ENCODE measurements around the gene TRPM3.
A peak's percentile ranks its signal among the peaks of the same experiment; 100 is the strongest.

TRPM3 gene

GRCh38 chr9:70499621-70500020 lies 621.8 kb downstream of the TRPM3 start:
- no peak for DNase-seq

- no peak for DNase-seq
Observed at GRCh38 chr9:70498866-70499265, 622.6 kb downstream of the TRPM3 start.

DNA sequence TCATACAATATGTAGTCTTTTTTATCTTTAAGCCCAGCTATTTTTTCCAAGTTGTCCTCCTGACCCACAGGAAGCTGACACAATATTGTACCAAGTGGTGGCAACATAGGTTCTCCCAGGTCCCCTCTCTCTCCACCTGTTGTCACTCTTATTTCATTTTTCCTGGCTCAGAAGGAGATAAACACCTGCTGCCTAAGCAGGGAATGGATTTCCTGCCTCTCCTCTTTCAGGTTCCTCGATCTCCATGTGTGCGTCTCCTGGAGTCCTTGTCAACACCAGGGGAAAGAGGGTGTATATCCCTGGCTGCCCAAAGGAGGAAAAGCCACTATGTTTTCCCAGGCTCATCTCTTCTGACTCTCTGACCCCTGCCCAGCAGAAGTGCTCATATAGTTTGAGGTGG lies 625.2 kb downstream of the TRPM3 start:
- no peak for DNase-seq

GRCh38 chr9:70495514-70495913 lies 625.9 kb downstream of the TRPM3 start:
- DNase-seq: no peak

DNA sequence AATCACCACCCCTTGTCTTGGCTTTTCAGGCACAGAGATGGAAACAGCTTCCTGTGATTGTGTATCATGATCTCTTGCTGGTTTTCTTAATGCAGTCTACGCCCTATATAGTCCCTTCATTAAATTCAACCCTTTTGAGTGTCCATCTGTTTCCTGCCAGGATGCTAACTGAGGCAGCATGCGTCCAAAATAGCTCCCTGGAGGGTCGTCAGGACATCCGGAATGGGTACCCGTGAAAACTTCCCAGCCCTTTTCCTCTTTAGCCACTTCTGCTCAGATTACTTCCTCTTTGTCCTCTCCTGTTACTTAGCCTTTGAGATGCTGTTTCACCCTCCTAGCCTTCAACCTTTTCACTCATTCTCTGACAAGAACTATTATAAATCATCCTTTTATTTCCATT lies 627.2 kb downstream of the TRPM3 start:
- DNase-seq: no peak

- DNase-seq: no peak
Observed at GRCh38 chr9:70493029-70493428, 628.4 kb downstream of the TRPM3 start.

GRCh38 chr9:70492319-70492777 lies 629.1 kb downstream of the TRPM3 start:
- no peak for DNase-seq

DNA sequence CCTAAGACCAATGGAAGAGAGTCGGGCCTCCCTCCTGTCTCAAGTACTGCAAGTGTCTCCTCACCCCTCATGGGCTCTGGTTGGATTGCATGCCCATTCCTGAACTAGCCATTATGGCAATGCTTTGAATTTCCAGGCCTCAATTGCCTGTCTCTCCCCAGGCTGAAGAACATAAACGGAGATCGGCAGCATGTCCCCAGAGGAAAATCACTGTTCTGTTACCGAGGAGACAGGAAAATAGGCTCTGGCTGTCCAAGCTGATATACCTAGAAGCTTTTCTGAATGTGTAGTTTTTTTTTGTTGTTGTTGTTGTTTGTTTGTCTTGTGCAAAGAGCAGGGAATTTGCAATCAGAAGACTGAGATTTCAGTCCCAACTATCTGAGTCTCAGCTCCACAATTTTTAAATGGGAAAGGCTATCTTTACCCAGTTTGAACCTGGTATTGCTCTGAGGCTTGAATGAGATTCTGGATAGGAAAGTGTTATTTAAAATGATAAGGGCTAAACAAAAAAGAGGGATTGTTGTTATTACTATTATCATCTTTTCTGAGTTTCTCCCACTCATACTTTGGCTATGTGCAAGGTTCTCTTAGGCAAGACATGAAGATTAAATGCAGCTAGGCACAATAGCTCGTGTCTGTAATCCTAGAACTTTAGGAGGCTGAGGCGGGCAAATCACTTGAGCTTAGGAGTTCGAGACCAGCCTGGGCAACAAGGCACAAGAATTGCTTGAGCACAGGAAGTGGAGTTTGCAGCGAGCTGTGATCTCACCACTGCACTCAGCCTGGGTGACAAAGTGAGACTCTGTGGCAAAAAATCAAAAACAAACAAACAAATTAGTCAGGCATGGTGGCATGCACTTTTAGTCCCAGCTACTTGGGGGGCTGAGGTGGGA lies 629.7 kb downstream of the TRPM3 start:
- no peak for DNase-seq

DNA sequence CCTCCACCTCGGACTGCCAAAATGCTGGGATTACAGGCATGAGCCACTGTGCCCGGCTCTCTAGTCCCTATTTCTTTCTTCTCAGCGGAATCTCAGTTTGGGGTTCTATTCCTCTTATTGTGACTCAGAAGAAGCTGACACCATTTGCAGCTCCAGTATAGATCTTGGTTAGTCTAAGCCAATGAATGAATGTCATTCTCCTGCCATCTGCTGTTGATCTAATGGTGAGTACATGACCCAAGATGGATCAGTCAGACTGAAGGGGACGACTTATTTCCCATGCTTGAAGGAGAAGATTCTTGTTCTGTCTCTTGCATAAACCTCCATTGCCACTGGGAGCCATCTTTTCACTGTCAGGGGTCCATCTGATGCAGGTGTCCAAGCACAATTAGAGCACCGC lies 630.9 kb downstream of the TRPM3 start:
- DNase-seq: no peak

GRCh38 chr9:70488793-70489105 lies 632.7 kb downstream of the TRPM3 start:
- DNase-seq: no peak

- no peak for DNase-seq
Observed at GRCh38 chr9:70488098-70488792, 633.2 kb downstream of the TRPM3 start.

DNA sequence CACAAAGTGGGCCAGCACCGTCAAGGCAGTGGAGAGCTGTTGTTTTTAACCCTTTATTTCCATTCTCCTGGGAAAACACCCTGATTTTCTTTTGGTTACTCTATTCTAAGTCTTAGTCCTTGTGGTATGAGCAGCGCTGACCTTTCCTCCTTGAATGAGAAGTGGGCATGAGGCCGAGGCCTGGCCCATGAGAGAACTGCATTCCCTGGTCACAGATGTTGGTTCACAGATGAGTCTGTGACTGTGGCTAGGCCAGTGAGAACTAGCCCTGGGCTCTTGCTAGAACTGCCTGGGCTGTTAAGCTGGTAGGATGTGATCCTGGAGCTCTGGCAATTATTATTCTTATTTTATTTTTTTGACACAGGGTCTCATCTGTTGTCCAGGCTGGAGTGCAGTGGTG lies 635.3 kb downstream of the TRPM3 start:
- no peak for DNase-seq

GRCh38 chr9:70485273-70485858 lies 636.1 kb downstream of the TRPM3 start:
- no peak for DNase-seq

DNA sequence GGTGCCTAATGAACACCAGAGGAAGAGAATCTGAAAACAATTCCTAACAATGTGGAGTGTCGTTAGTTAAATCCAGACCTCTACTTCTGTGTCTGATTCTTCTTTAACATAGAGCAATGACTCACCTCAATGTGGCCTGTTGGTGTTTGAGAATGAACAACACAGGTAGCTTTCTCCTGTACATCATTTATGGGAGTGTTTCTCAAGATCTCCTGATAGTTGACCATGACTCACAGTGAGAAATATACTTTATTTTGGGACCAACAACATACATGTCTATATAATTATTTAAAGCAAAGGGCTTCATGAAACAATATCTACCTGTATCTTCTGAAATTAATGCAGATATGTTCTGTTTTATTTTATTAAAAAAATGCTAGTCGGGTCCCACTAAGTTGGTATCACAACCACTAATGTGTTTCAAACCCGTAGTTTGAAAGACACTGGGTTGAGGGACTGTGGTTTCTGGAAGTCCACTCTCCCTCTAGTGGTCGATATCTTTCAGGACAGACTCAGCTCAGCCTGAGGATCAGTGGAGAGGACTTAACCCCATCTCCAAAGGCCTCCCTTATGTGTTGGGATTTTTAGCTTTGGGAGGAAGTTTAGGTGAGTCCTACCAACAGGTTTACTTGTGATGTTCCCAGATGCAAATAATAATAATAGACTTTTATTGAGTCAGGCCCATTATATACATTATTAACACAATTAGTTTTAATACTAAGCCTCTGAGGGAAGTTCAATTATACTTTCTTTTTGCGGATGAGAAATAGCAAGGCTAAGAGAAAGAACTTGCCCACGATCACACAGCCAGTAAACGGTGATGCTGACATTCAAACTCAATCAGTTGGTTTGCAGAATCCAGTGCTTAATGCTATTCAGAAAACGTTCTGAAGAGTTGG lies 636.9 kb downstream of the TRPM3 start:
- DNase-seq: peak; percentile 41

DNA sequence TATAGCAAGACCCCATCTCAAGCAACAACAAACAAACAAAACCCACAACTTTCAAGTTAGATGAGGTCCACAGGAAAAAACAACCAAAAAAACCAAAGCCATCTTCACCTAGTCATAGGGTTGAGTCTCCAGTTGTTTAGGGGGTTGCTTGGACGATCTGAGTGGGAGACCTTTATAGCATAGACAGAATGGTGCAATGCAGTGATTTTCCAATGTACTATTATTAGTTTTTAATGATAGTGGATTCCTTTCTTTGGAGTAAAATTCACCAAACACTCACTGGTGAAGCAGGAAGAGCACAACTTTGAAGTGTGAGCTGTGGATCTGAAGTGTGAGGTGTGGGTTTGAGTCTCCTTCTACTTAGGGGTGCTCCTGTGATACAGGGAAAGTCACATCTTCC lies 640.0 kb downstream of the TRPM3 start:
- DNase-seq: no peak

GRCh38 chr9:70480405-70480980 lies 640.9 kb downstream of the TRPM3 start:
- peak; percentile 67 for DNase-seq

DNA sequence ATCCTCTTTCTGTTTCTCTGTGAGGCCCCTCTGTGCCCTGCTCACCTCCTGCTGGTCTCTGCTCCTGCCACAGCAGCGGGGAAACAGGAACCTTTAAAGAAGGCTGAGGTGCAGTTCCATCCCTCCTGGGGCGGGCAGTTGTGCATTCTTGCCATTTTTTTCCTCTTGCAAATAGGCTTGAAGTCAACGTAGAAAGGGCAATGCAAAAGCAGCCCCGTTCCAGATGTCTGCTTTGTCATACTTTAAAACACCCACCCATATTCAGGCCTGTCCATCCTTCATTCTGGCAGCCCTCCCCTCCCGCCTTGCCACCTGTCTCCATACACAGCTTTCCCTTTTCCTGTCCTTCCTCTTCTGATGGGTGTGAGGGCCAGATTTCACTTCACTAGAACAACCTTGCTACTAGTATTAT lies 641.5 kb downstream of the TRPM3 start:
- DNase-seq: no peak

Data from NCI-H510A treated with DMSO at 0.1 percent for 48 hours (cell line).